SKM-1 treated with dmso at 0.1 percent for 144 hours (cell line): Measurements from ENCODE around the gene DROSHA.
A peak's percentile ranks its signal among the peaks of the same experiment; 100 is the strongest.
"Not testable (repeated sequence)": the region's sequence is repeated elsewhere in the genome, so short reads cannot be mapped to it uniquely, and the experiment has no call there.

ENCODE experiments used
- DNase-seq: peaks from one replicate; lab custom pipeline; 2025; ENCODE audit not compliant: unreplicated experiment; lab: John Stamatoyannopoulos, UW

DROSHA gene

DNA sequence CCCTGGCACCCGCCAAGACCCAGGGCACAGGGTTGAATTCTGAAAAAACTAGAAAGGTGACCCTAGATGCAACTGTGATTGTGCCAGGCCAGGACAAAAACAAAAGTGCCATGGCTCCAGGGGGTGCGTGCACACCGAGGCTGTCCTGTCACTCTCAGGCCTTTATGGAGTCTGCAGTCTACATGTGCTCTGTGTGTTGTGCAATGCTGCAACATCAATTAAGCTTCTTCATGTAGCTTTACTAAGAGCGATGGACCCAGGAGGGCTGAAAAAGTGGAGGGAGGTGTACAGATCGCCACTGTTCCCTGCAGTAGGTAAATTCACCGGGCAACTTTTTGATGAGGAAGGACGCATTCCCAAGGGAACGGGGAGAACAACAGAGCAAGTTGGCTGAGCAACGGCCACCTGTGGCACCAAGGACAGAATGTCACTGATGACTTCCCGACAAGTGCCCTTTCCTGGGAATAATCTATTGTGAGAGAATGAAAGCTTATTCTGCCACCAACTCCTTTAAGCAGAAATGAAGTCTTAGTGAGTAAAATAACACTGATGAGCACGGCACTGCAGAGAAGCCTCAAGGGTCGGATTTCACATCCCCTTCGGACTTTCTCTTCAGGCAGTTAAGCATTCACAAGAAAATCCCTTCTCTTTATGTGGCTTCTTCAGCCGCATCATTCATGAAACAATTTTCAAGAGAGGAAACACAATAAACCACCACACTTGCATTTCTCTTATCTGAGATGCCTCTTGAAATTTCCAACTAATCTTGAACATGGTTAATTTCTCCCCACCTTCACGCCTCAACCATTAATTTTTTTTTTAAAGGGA lies 149.6 kb downstream of the DROSHA start:
- no peak for DNase-seq

DNA sequence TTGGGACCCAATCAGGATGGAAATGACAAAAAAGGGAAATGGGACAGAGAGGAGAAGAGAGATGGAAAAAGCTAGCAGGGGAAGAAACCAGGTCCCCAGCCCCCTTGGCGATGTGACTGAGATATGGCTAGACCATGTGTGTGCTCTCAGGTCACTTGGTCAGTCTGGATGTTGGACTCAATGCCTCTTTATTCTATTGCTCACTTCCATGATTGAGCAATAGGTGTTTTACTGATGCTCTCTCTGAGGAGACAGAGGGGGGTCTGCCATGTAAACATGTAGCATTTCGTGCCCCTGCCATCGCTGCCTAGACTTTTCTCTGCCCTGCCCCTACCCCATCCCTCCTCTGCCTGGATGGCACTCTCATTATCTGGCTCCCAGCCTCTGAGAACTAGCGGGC lies 150.6 kb downstream of the DROSHA start:
- no peak for DNase-seq

GRCh38 chr5:31380049-31380448 lies 151.8 kb downstream of the DROSHA start:
- DNase-seq: no peak

DNA sequence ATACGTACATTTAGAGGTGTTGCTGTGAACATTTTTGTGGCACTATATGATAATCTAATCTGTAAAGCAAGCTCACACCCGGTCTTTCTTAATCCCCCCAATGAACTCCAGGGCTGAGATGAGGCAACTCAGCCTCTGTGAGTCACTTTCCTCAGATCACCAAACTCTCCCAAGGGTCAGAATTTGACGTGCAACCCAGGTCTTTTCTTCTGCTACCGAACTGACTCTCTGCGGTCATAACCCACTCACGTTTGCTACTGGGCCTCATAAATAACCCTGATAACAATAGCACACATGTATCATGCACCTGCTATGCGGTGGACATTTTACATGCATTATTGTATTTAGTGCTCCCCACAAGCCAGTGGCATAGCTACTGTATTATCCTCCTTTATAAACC lies 153.1 kb downstream of the DROSHA start:
- peak; percentile 52 for DNase-seq

DNA sequence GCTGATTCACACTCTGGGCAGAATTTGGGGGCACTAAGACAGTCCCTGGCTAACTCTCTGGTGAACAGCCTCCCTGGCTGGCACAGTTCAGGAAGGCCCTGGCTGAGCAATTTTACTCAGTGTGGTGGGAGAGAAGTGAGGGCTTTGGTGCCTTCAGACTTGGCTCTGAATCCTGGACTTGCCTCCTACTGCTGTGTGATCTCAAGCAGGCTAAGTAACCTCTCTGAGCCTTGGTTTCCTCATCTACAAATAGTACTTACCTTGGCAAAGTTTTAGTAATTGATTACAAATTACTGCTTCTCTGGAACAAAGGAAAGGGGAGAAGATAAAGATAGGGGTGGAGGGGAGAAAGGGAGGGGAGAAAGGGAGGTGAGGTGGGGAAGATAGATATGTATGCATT lies 153.8 kb downstream of the DROSHA start:
- no peak for DNase-seq

DNA sequence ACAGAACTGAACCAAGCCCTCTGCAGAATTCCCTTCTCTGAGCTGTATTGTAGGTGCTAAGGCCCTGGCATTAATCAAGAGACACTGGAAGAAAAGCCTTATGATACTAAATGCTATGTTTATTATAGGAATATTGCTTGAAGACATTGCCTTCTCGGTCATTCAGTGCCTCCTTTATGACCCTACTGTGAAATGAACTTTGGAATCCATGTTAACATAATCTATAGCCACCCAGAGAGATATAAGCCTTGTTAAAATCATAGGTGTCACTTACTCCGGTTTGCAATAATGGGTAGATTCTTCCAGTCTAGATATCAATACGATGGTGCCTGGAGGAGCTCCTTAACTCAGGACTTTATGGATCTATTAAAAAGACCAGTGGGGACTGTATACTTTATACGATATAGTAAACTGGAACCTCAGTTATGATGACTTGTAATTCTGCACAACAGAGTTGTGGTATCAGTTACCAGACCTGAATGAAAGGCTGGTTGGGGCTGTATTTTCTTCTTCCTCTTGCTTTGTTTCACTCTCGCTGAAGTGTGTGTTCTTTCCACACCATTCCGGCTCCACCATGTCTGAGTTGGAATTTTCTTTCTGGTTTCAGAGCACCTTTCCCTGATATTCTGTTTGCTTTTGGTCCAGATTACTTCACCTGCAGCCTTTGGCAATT lies 154.5 kb downstream of the DROSHA start:
- DNase-seq: no peak

GRCh38 chr5:31375999-31376720 lies 155.7 kb downstream of the DROSHA start:
- DNase-seq: no peak

DNA sequence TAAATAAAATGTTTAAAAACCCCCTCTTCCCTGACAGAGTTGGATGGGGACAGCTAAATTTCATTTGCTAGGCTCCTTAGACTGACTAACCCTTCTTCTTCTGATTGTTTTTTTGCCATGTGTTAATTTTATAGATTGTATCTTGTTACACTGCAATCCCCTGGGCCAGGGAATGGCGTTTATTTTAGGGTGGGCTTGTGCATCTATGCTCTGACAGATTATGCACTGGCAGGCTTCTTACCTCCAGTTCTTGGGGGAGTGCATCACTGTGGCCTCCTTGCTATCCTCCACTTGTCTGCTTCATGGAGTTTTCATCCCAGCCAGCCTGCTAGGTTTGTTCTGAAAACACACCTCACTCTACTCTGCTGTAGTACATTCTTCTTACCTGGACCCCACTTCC lies 159.8 kb downstream of the DROSHA start:
- no peak for DNase-seq

GRCh38 chr5:31366941-31367340 lies 165.0 kb downstream of the DROSHA start:
- DNase-seq: no peak

- no peak for DNase-seq
Measured at GRCh38 chr5:31365776-31366175, 166.1 kb downstream of the DROSHA start.

DNA sequence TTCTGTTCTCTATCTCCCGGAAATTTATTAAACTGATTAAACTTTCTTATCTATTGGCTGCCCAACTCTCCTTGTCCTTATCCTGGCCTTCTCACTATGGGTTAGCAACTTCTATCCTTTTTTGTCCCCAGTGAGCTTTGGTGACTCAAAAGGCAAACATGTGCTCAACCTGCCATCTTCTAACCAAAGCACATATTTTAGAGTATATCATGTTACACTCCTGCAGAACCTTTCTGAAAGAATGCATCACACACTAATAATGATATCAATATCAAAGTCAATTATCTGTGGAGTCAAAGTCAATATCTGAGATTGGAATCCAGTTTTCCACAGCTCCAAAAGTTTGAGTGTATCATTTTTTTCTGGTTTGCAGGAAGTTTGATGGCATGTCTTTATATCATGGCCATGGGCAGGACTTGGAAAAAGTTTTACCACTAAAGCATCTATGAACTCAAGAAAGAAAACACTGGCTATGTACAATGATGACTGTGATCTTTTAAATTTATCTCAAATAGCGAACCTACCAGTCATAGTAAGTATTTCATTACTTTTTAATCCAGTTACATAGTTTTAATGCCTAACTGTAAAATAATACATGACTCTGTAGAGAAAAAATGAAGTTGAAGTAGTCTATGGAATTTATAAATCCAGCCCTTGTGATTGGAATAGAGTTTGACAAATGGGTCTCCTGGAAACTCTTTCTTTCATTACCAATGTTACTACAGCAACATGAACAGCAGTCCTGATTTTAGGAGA lies 166.8 kb downstream of the DROSHA start:
- DNase-seq: no peak

- no peak for DNase-seq
Measured at GRCh38 chr5:31362931-31363568, 168.8 kb downstream of the DROSHA start.

DNA sequence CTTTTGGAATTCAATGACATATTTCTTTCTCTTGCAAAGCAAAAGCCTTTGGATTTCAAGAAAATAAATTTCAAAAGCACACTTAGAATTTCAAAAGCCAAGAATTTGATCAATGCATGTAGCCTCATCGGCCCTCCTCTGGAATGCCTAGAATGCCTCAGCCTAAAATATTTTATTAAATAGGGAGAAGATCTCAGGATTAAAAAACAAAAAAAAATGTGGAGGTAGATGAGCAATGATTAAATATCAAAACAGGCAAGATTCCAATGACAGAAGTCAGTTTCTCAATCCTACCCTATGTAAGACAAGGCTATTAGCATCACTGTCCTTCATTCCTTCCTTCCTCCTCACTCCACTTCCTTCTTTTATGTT lies 169.4 kb downstream of the DROSHA start:
- no peak for DNase-seq

DNA sequence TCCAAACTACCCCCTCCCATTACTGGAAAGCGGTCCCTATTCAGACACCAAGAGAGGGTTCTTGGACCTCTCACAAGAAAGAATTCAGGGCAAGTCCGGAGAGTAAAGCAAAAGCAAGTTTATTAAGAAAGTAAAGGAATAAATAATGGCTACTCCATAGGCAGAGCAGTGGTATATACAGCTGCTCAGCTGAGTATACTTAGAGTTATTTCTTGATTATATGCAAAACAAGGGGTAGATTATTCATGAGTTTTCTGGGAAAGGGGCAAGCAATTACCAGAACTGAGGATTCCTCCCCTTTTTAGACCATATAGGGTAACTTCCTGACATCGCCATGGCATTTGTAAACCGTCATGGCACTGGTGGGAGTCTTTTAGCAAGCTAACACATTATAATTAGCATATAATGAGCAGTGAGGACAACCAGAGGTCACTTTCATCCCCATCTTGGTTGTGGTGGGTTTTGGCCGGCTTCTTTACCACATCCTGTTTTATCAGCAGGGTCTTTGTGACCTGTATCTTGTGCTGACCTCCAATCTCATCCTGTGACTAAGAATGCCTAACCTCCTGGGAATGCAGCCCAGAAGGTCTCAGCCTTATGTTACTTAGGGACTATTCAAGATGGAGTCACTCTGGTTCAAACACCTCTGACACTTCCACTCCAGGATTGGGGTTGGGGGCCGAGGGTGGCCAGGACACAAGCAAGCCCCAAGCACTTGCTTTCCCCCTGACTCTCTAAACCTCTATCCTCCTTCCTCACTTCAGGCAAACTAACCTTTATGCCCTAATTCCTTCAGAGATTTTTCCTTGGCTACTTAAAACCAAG lies 170.0 kb downstream of the DROSHA start:
- DNase-seq: not testable (repeated sequence)

GRCh38 chr5:31361234-31361633 lies 170.7 kb downstream of the DROSHA start:
- no peak for DNase-seq

GRCh38 chr5:31359839-31360238 lies 172.1 kb downstream of the DROSHA start:
- no peak for DNase-seq

GRCh38 chr5:31357038-31357437 lies 174.9 kb downstream of the DROSHA start:
- no peak for DNase-seq

- DNase-seq: no peak
Measured at GRCh38 chr5:31355337-31355736, 176.6 kb downstream of the DROSHA start.
